Neural crest cell (in vitro differentiated cells): ENCODE measurements around the gene KASH5. TPM values are rescaled to one million over a fixed set of nuclear protein-coding genes. Genes with fewer than 3 reads are reported as not detected.

Experiments
- DNase-seq: peaks from one replicate; pipeline ENCODE4 v3.0.0; 2021; ENCODE audit warnings: low read depth, mixed read lengths, low spot score
- H3K27ac Mint-ChIP-seq: one replicate; pipeline ENCODE4 v1.8.0; 2021; ENCODE audit warnings: mild to moderate bottlenecking, mixed read lengths; ENCODE audit not compliant: unreplicated experiment
- H3K27me3 Mint-ChIP-seq: 2 replicates; pipeline ENCODE4 v1.8.0; 2021; ENCODE audit warnings: low read depth, mild to moderate bottlenecking, mixed read lengths
- H3K36me3 Mint-ChIP-seq: 2 replicates; pipeline ENCODE4 v1.8.0; 2021; ENCODE audit warnings: low read depth, mild to moderate bottlenecking, mixed read lengths
- H3K4me1 Mint-ChIP-seq: 2 replicates; pipeline ENCODE4 v1.8.0; 2021; ENCODE audit warnings: mixed read lengths
- H3K4me3 Mint-ChIP-seq: one replicate; pipeline ENCODE4 v1.8.0; 2021; ENCODE audit warnings: mild to moderate bottlenecking, mixed read lengths
- H3K9me3 Mint-ChIP-seq: 2 replicates; pipeline ENCODE4 v1.8.0; 2021; ENCODE audit warnings: mixed read lengths
- CTCF ChIP-seq: fragments of 200-600 bp; sonication (generic); conservative IDR thresholded peaks from 2 replicates; pipeline ENCODE4 v1.5.0; 2021; ENCODE audit warnings: antibody characterized with exemption, mild to moderate bottlenecking
- total RNA-seq: library from RNA; stranded (reverse); gene quantifications from 2 replicates; pipeline ENCODE4 v1.2.1, GENCODE V29; 2021

The KASH5 gene
- total RNA-seq, 1 donor from 2014 or later, result not detected

- Mint-ChIP-seq H3K27me3 (peaks cover 69% of the 10 kb centered on the region), H3K9me3 (no peaks in the 10 kb centered on the region), H3K4me1 (peaks cover 19% of the 10 kb centered on the region), H3K27ac (no peak overlapping the region), H3K4me3 (no peak overlapping the region), H3K36me3 (no peaks in the 10 kb centered on the region)
- TF ChIP-seq CTCF, result no peak
- DNase-seq, result no peak
Measured at GRCh38 chr19:49417088-49417487, 29.0 kb downstream of the KASH5 start.

- no peak for DNase-seq
- no peaks in the 10 kb centered on the region for H3K9me3 Mint-ChIP-seq
- H3K27me3 Mint-ChIP-seq, result peaks cover 80% of the 10 kb centered on the region
- no peak for TF ChIP-seq CTCF
- no peak overlapping the region for H3K4me3 Mint-ChIP-seq
- peaks cover 21% of the 10 kb centered on the region for H3K4me1 Mint-ChIP-seq
- no peaks in the 10 kb centered on the region for H3K36me3 Mint-ChIP-seq
- H3K27ac Mint-ChIP-seq, result no peak overlapping the region
Measured at GRCh38 chr19:49418511-49418910, 30.5 kb downstream of the KASH5 start.

- Mint-ChIP-seq H3K4me1 (peaks cover 20% of the 10 kb centered on the region), H3K27me3 (peaks cover 83% of the 10 kb centered on the region), H3K27ac (no peak overlapping the region), H3K4me3 (no peak overlapping the region), H3K36me3 (no peaks in the 10 kb centered on the region), H3K9me3 (no peaks in the 10 kb centered on the region)
- TF ChIP-seq CTCF, result no peak
- no peak for DNase-seq
Measured at GRCh38 chr19:49419173-49419572, 31.1 kb downstream of the KASH5 start.

- no peak overlapping the region for H3K4me3 Mint-ChIP-seq
Measured at GRCh38 chr19:49420227-49420626, 32.2 kb downstream of the KASH5 start.

GRCh38 chr19:49421039-49421877 lies 33.2 kb downstream of the KASH5 start:
- TF ChIP-seq CTCF, result no peak
- H3K27me3 Mint-ChIP-seq, result peaks cover 97% of the 10 kb centered on the region
- peak; percentile 76 for DNase-seq
- no peak overlapping the region for H3K4me3 Mint-ChIP-seq
- H3K27ac Mint-ChIP-seq, result no peak overlapping the region
- H3K9me3 Mint-ChIP-seq, result no peaks in the 10 kb centered on the region
- peaks cover 21% of the 10 kb centered on the region for H3K4me1 Mint-ChIP-seq
- no peaks in the 10 kb centered on the region for H3K36me3 Mint-ChIP-seq

More at GRCh38 chr19:49420227-49420626, 32.2 kb downstream of the KASH5 start:
- Mint-ChIP-seq H3K27me3 (peaks cover 92% of the 10 kb centered on the region), H3K9me3 (no peaks in the 10 kb centered on the region), H3K36me3 (no peaks in the 10 kb centered on the region), H3K27ac (no peak overlapping the region), H3K4me1 (peaks cover 20% of the 10 kb centered on the region)
- no peak for DNase-seq
- TF ChIP-seq CTCF, result no peak
